ENCODE measurements around the gene MED15. TPM values are rescaled to one million over a fixed set of nuclear protein-coding genes. Genes with fewer than 3 reads are reported as not detected.

The MED15 gene
- total and polyA plus RNA-seq, 2 experiments from 2014 or later = 29.2 to 43.5 TPM

GRCh38 chr22:20495861-20496681 lies 11.3 kb upstream of the MED15 start:
- ATAC-seq (peak; percentile 76), DNase-seq (ENCODE audit: low spot score) (peak; percentile 97)
- H3K36me3 Mint-ChIP-seq (ENCODE audit: low read depth) = peaks cover 7% of the 10 kb centered on the region
- Histone ChIP-seq H3K4me3 (peak overlapping the region; percentile 69), H3K4me2 (peak overlapping the region; percentile 90), H4K20me1 (replicated peaks; ENCODE audit: insufficient read depth) (no peaks in the 10 kb centered on the region; the same call in none of the 2 replicates), H3K27me3 (ENCODE audit: insufficient read depth) (peaks cover 23% of the 10 kb centered on the region), H3K4me1 (ENCODE audit: insufficient read depth) (peaks cover 11% of the 10 kb centered on the region), H3K79me2 (replicated peaks; ENCODE audit: insufficient read depth) (0 out of 2 replicates have a peak, but pooled peaks cover 7% of the 10 kb centered on the region), H3K27ac (ENCODE audit: low read depth) (peak overlapping the region; percentile 71; the same call in 1 of the 2 replicates), H2AFZ (peak overlapping the region; percentile 83), H3F3A (replicated peaks; ENCODE audit: low read depth) (0 out of 2 replicates have a peak, but pooled peaks cover 4% of the 10 kb centered on the region), H3K9me2 (ENCODE audit: insufficient read depth) (no peaks in the 10 kb centered on the region), H3K36me3 (ENCODE audit: insufficient read depth) (no peaks in the 10 kb centered on the region; the same call in 1 of the 2 replicates)
- no peaks in the 10 kb centered on the region for H3K9me3 Mint-ChIP-seq
- peak overlapping the region; percentile 85; the same call in 1 of the 2 replicates for H3K27ac Mint-ChIP-seq
- H3K4me3 Mint-ChIP-seq = peak overlapping the region; percentile 94
- TF ChIP-seq EZH2phosphoT487 (IDR thresholded peaks at IDR 0.05; ENCODE audit: unreplicated experiment) (no peak), ZNF331 (CRISPR knock-in tag; IDR thresholded peaks at IDR 0.05; ENCODE audit: low read depth) (no peak), JUNB (IDR thresholded peaks at IDR 0.05; ENCODE audit: unreplicated experiment) (no peak), CTCF (conservative IDR thresholded peaks at IDR 0.05; ENCODE audit: low read depth in 2 of 2) (peak; percentile 87 to 95), POLR2AphosphoS5 (IDR thresholded peaks at IDR 0.05; ENCODE audit: low read depth) (peak; percentile 18; the same call in 1 of the 2 replicates), CREB1 (CRISPR knock-in tag; IDR thresholded peaks at IDR 0.05; ENCODE audit: low read depth) (peak; percentile 33; the same call in 1 of the 2 replicates), REST (IDR thresholded peaks at IDR 0.05; ENCODE audit: unreplicated experiment) (no peak), ETS1 (IDR thresholded peaks at IDR 0.05) (no peak), ZNF114 (CRISPR knock-in tag; IDR thresholded peaks at IDR 0.05) (no peak), STAT1 (IDR thresholded peaks at IDR 0.05; ENCODE audit: unreplicated experiment) (no peak), ZNF462 (CRISPR knock-in tag; IDR thresholded peaks at IDR 0.05) (no peak), NANOG (IDR thresholded peaks at IDR 0.05; ENCODE audit: borderline replicate concordance) (no peak), EZH2 (IDR thresholded peaks at IDR 0.05; ENCODE audit: low read depth, unreplicated experiment) (no peak)
- peaks cover 29% of the 10 kb centered on the region for H3K27me3 Mint-ChIP-seq (ENCODE audit: insufficient read depth, low read depth, poor library complexity)
- peaks cover 14% of the 10 kb centered on the region for H3K4me1 Mint-ChIP-seq
